HepG2 (cell line): ENCODE data around the gene ASXL1. TPM values are rescaled to one million over a fixed set of nuclear protein-coding genes. Genes with fewer than 3 reads are reported as not detected.

ENCODE experiments used
- CEBPG ChIP-seq: IDR thresholded peaks from 2 replicates; pipeline ENCODE4 v1.6.1; 2016
- HOXA3 ChIP-seq: sonication (generic); formaldehyde crosslinking; IDR thresholded peaks from 2 replicates; pipeline ENCODE4 v1.5.0; 2020; ENCODE audit warnings: missing genetic modification reagents
- KAT7 ChIP-seq: IDR thresholded peaks from 2 replicates; pipeline ENCODE4 v1.6.1; 2018; ENCODE audit warnings: borderline replicate concordance, missing compliant biosample characterization
- MED1 ChIP-seq: sonication (generic); formaldehyde crosslinking; IDR thresholded peaks from 2 replicates; pipeline ENCODE4 v1.4.0; 2020; ENCODE audit warnings: missing genetic modification reagents
- MXI1 ChIP-seq: IDR thresholded peaks from 3 replicates; pipeline ENCODE4 v1.6.1; 2012; ENCODE audit warnings: low read depth, low read length, inconsistent platforms, borderline replicate concordance
- NBN ChIP-seq: fragments of 450-650 bp; conservative IDR thresholded peaks from 2 replicates; pipeline ENCODE4 v1.6.1; 2017
- NR2C2 ChIP-seq: sonication (generic); formaldehyde crosslinking; IDR thresholded peaks from 2 replicates; pipeline ENCODE4 v1.4.0; 2020; ENCODE audit warnings: missing genetic modification reagents, mild to moderate bottlenecking, moderate library complexity, borderline replicate concordance
- NR2F6 ChIP-seq, 2 experiments: IDR thresholded peaks; 2 replicates each; pipeline ENCODE4 v1.6.1; 2016; ENCODE audit warnings: antibody characterized with exemption in 1 of 2, mild to moderate bottlenecking in 1 of 2
- PPARG ChIP-seq: conservative IDR thresholded peaks from 2 replicates; pipeline ENCODE4 v1.6.1; 2016; ENCODE audit warnings: missing biosample characterization, missing genetic modification reagents
- RCOR2 ChIP-seq: IDR thresholded peaks from 2 replicates; pipeline ENCODE4 v1.6.1; 2016; ENCODE audit warnings: missing biosample characterization, missing genetic modification reagents
- RFX5 ChIP-seq: IDR thresholded peaks from 2 replicates; pipeline ENCODE4 v1.6.1; 2011; ENCODE audit warnings: low read depth, low read length, improper control_type of control experiment
- SNRNP70 ChIP-seq: fragments of 200-400 bp; formaldehyde crosslinking; IDR thresholded peaks from 2 replicates; pipeline ENCODE4 v1.6.1; 2017; ENCODE audit warnings: mild to moderate bottlenecking, low read depth, low read length, moderate library complexity
- ZBTB20 ChIP-seq: sonication (generic); formaldehyde crosslinking; IDR thresholded peaks from 2 replicates; pipeline ENCODE4 v1.8.1; 2023; ENCODE audit warnings: missing genetic modification reagents, low read depth, mild to moderate bottlenecking, borderline replicate concordance
- ZBTB21 ChIP-seq: sonication (generic); formaldehyde crosslinking; IDR thresholded peaks from 2 replicates; pipeline ENCODE4 v1.4.0; 2020; ENCODE audit warnings: missing genetic modification reagents
- ZFP90 ChIP-seq: sonication (generic); formaldehyde crosslinking; IDR thresholded peaks from 2 replicates; pipeline ENCODE4 v1.8.0; 2022; ENCODE audit warnings: missing genetic modification reagents, mild to moderate bottlenecking, inconsistent platforms, borderline replicate concordance
- ZNF318 ChIP-seq: sonication (generic); formaldehyde crosslinking; IDR thresholded peaks from 2 replicates; pipeline ENCODE4 v1.4.0; 2020; ENCODE audit warnings: mild to moderate bottlenecking, missing genetic modification reagents
- ZNF530 ChIP-seq: sonication (generic); formaldehyde crosslinking; IDR thresholded peaks from 2 replicates; pipeline ENCODE4 v1.5.0; 2020; ENCODE audit warnings: low read depth, mild to moderate bottlenecking, missing genetic modification reagents
- ZNF550 ChIP-seq: sonication (generic); formaldehyde crosslinking; IDR thresholded peaks from 2 replicates; pipeline ENCODE4 v1.4.0; 2020; ENCODE audit warnings: mild to moderate bottlenecking, missing genetic modification reagents, borderline replicate concordance
- polyA plus RNA-seq, 8 experiments: library from polyadenylated mRNA; depleted of rRNA in 3 of 8; stranded (reverse) in 7 of 8; unstranded in 1 of 8; fragments of >200 nt; fragmentation: Illumina TruSeq in 4 of 8; extraction: Trizol in 4 of 8; gene quantifications; 2 replicates each; pipeline versions ENCODE4 v1.2.1 to v1.2.3, GENCODE V29; 2011 to 2016; ENCODE audit warnings: low read depth in 4 of 8, missing spikeins in 1 of 8, mixed read lengths in 1 of 8; ENCODE audit not compliant: insufficient read depth in 1 of 8
- total RNA-seq, 5 experiments: library from RNA; depleted of rRNA; stranded (reverse); fragments of >200 nt; fragmentation: Illumina TruSeq; extraction: Trizol; gene quantifications; 2 replicates each; pipeline ENCODE4 v1.2.3, GENCODE V29; 2016; ENCODE audit warnings: low read depth in 1 of 5
- TF ChIP-seq, protein P1 (sequence below): sonication (generic); formaldehyde crosslinking; IDR thresholded peaks from 2 replicates; pipeline ENCODE4 v1.4.0; 2020; ENCODE audit warnings: missing genetic modification reagents
- TF ChIP-seq, protein P2 (sequence below): IDR thresholded peaks from 2 replicates; pipeline ENCODE4 v1.6.1; 2018; ENCODE audit warnings: missing genetic modification reagents
- TF ChIP-seq, protein P3 (sequence below): sonication (generic); formaldehyde crosslinking; IDR thresholded peaks from 2 replicates; pipeline ENCODE4 v1.4.0; 2020; ENCODE audit warnings: missing genetic modification reagents, borderline replicate concordance

The ASXL1 gene
- total and polyA plus RNA-seq, 2 of the 13 experiments (the other 11 are each of a cell fraction or from before 2014, with no cell fraction given), result 62.1 to 74.8 TPM

GRCh38 chr20:32336918-32337347 lies 21.2 kb upstream of the ASXL1 start (continued):
- TF ChIP-seq PPARG (CRISPR knock-in tag), result peak; percentile 67
- no peak for TF ChIP-seq HOXA3 (CRISPR knock-in tag)
- TF ChIP-seq, protein P1, sequence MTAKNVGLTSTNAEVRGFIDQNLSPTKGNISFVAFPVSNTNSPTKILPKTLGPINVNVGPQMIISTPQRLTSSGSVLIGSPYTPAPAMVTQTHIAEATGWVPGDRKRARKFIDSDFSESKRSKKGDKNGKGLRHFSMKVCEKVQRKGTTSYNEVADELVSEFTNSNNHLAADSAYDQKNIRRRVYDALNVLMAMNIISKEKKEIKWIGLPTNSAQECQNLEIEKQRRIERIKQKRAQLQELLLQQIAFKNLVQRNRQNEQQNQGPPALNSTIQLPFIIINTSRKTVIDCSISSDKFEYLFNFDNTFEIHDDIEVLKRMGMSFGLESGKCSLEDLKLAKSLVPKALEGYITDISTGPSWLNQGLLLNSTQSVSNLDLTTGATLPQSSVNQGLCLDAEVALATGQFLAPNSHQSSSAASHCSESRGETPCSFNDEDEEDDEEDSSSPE (CRISPR knock-in tag), result no peak
- no peak for TF ChIP-seq ZNF530 (CRISPR knock-in tag)
- no peak for TF ChIP-seq ZNF318 (CRISPR knock-in tag)
- TF ChIP-seq ZBTB21, result no peak
- no peak for TF ChIP-seq MXI1
- TF ChIP-seq KAT7 (CRISPR knock-in tag), result no peak
- TF ChIP-seq RCOR2 (CRISPR knock-in tag), result peak; percentile 42; the same call in 1 of the 2 replicates
- no peak for TF ChIP-seq ZNF550 (CRISPR knock-in tag)
- no peak for TF ChIP-seq NR2F6 (IDR thresholded peaks at IDR 0.05)
- peak; percentile 58 for TF ChIP-seq NR2F6 (CRISPR knock-in tag; IDR thresholded peaks at IDR 0.05)
- TF ChIP-seq ZFP90, result no peak
- peak; percentile 78 for TF ChIP-seq CEBPG (CRISPR knock-in tag)
- TF ChIP-seq SNRNP70, result no peak
- TF ChIP-seq, protein P2, sequence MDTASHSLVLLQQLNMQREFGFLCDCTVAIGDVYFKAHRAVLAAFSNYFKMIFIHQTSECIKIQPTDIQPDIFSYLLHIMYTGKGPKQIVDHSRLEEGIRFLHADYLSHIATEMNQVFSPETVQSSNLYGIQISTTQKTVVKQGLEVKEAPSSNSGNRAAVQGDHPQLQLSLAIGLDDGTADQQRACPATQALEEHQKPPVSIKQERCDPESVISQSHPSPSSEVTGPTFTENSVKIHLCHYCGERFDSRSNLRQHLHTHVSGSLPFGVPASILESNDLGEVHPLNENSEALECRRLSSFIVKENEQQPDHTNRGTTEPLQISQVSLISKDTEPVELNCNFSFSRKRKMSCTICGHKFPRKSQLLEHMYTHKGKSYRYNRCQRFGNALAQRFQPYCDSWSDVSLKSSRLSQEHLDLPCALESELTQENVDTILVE (CRISPR knock-in tag), result peak; percentile 37; the same call in 1 of the 2 replicates
- no peak for TF ChIP-seq NR2C2 (CRISPR knock-in tag)
- TF ChIP-seq, protein P3, sequence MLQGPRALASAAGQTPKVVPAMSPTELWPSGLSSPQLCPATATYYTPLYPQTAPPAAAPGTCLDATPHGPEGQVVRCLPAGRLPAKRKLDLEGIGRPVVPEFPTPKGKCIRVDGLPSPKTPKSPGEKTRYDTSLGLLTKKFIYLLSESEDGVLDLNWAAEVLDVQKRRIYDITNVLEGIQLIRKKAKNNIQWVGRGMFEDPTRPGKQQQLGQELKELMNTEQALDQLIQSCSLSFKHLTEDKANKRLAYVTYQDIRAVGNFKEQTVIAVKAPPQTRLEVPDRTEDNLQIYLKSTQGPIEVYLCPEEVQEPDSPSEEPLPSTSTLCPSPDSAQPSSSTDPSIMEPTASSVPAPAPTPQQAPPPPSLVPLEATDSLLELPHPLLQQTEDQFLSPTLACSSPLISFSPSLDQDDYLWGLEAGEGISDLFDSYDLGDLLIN, result no peak
- TF ChIP-seq NBN, result no peak
- TF ChIP-seq MED1 (CRISPR knock-in tag), result no peak
- no peak for TF ChIP-seq RFX5
- TF ChIP-seq ZBTB20 (CRISPR knock-in tag), result no peak; the same call in 1 of the 2 replicates
